GM23338 (cell line): Measurements from ENCODE around the gene ARMC5.

Experiments
- POLR2AphosphoS5 ChIP-seq: IDR thresholded peaks from 2 replicates; pipeline ENCODE4 v1.6.1; 2016; ENCODE audit warnings: antibody characterized with exemption, low read depth
- TF ChIP-seq, protein P1 (sequence below), 2 experiments: fragments of 200-600 bp in 1 of 2; sonication (generic) in 1 of 2; conservative IDR thresholded peaks; 2 replicates each; pipeline versions ENCODE4 v1.5.1 to v1.6.1; 2016 to 2017; ENCODE audit warnings: antibody characterized with exemption in 2 of 2, low read depth in 2 of 2, mild to moderate bottlenecking in 2 of 2, moderate library complexity in 1 of 2

DNA sequence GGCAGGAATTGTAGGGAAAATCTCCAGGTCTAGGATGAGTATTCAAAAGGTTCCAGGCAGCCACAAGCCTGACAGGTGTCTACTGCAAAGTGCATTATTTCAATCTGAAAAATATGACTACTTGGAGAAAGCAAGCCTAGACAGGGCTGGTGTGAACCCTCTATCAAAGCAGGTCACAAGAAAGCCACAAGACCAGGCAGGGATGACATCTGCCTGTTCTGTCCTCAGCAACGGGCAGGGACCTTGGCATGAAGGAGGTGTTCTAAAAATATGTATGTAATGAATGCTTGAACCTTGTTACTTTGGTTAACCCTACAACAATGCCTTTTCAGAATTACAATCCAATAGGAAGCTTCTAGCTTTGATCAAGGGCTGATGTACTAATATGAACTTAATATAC, 30.0 kb upstream of the ARMC5 start:
- TF ChIP-seq, protein P1, sequence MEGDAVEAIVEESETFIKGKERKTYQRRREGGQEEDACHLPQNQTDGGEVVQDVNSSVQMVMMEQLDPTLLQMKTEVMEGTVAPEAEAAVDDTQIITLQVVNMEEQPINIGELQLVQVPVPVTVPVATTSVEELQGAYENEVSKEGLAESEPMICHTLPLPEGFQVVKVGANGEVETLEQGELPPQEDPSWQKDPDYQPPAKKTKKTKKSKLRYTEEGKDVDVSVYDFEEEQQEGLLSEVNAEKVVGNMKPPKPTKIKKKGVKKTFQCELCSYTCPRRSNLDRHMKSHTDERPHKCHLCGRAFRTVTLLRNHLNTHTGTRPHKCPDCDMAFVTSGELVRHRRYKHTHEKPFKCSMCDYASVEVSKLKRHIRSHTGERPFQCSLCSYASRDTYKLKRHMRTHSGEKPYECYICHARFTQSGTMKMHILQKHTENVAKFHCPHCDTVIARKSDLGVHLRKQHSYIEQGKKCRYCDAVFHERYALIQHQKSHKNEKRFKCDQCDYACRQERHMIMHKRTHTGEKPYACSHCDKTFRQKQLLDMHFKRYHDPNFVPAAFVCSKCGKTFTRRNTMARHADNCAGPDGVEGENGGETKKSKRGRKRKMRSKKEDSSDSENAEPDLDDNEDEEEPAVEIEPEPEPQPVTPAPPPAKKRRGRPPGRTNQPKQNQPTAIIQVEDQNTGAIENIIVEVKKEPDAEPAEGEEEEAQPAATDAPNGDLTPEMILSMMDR (conservative IDR thresholded peaks at IDR 0.05; ENCODE audit: low read depth in 2 of 2): no peak
- TF ChIP-seq POLR2AphosphoS5: no peak
